DND-41 (cell line): ENCODE measurements around the gene OGDH.

Experiments used
- ATAC-seq: fragments of 200-7000 bp; cut with Tn5 transposase; 3 replicates; pipeline ENCODE4 v1.9.1; 2021; ENCODE audit warnings: low read depth; ENCODE audit not compliant: insufficient read depth
- DNase-seq: peaks from one replicate; pipeline ENCODE4 v3.0.0-alpha.2; 2020
- H2AFZ ChIP-seq: 2 replicates; pipeline ENCODE4 v1.6.0; 2012; ENCODE audit warnings: low read depth, low read length
- H3K27ac ChIP-seq: 2 replicates; pipeline ENCODE4 v1.5.1; 2012; ENCODE audit warnings: low read length, inconsistent platforms
- H3K27me3 ChIP-seq: fragments of 200-600 bp; sonication (generic); 2 replicates; pipeline ENCODE4 v1.6.0; 2012; ENCODE audit warnings: low read length, mild to moderate bottlenecking, inconsistent platforms; ENCODE audit not compliant: insufficient read depth, poor library complexity
- H3K36me3 ChIP-seq: 2 replicates; pipeline ENCODE4 v1.5.1; 2012; ENCODE audit warnings: low read length, inconsistent platforms; ENCODE audit not compliant: insufficient read depth
- H3K4me1 ChIP-seq: 2 replicates; pipeline ENCODE4 v1.5.1; 2012; ENCODE audit warnings: mild to moderate bottlenecking, low read length; ENCODE audit not compliant: insufficient read depth
- H3K4me2 ChIP-seq: 2 replicates; pipeline ENCODE4 v1.6.0; 2012; ENCODE audit warnings: mild to moderate bottlenecking, moderate library complexity, low read length, inconsistent platforms; ENCODE audit not compliant: insufficient read depth
- H3K4me3 ChIP-seq, 2 experiments: fragments of 200-600 bp in 1 of 2; shearing (Covaris generic) in 1 of 2; 2 replicates each; pipeline ENCODE4 v1.5.1; 2012 to 2016; ENCODE audit warnings: inconsistent platforms in 2 of 2, low read length in 2 of 2, mild to moderate bottlenecking in 2 of 2, low read depth in 1 of 2, moderate library complexity in 1 of 2
- H3K79me2 ChIP-seq: 2 replicates; pipeline ENCODE4 v1.6.0; 2012; ENCODE audit warnings: low read length, inconsistent platforms; ENCODE audit not compliant: insufficient read depth
- H3K9ac ChIP-seq: 2 replicates; pipeline ENCODE4 v1.6.0; 2012; ENCODE audit warnings: low read depth, mild to moderate bottlenecking, inconsistent platforms, low read length, moderate library complexity
- H3K9me3 ChIP-seq: 2 replicates; pipeline ENCODE4 v1.5.1; 2012; ENCODE audit warnings: low read length, moderate library complexity, mild to moderate bottlenecking, inconsistent platforms; ENCODE audit not compliant: insufficient read depth, severe bottlenecking
- H4K20me1 ChIP-seq: 2 replicates; pipeline ENCODE4 v1.6.0; 2012; ENCODE audit warnings: low read length; ENCODE audit not compliant: insufficient read depth
- EZH2 ChIP-seq: IDR thresholded peaks from 3 replicates; pipeline ENCODE4 v1.6.1; 2012; ENCODE audit warnings: borderline replicate concordance, low read depth, mild to moderate bottlenecking, moderate library complexity, low read length, inconsistent platforms; ENCODE audit not compliant: severe bottlenecking
- TF ChIP-seq, protein P1 (sequence below): IDR thresholded peaks from 2 replicates; pipeline ENCODE4 v1.5.1; 2012; ENCODE audit warnings: borderline replicate concordance, low read length, moderate library complexity, mild to moderate bottlenecking; ENCODE audit not compliant: poor library complexity, severe bottlenecking; ENCODE audit errors: extremely low read depth

The OGDH gene

DNA sequence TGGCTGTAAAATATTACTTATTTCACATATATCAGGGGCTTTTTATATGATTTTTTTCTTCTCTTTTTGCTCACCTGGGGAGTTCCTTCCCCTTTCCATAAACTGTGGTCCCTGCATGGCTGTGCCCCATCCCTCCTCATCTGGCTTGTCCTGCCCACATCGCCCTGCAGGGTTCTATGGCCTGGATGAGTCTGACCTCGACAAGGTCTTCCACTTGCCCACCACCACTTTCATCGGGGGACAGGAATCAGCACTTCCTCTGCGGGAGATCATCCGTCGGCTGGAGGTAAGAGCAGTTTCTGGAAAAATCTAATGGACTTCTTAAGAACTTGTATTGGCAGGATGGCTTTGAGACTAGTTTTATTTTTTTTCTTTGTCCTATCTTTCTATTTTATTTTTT is 60.1 kb downstream of the OGDH start:
- TF ChIP-seq, protein P1, sequence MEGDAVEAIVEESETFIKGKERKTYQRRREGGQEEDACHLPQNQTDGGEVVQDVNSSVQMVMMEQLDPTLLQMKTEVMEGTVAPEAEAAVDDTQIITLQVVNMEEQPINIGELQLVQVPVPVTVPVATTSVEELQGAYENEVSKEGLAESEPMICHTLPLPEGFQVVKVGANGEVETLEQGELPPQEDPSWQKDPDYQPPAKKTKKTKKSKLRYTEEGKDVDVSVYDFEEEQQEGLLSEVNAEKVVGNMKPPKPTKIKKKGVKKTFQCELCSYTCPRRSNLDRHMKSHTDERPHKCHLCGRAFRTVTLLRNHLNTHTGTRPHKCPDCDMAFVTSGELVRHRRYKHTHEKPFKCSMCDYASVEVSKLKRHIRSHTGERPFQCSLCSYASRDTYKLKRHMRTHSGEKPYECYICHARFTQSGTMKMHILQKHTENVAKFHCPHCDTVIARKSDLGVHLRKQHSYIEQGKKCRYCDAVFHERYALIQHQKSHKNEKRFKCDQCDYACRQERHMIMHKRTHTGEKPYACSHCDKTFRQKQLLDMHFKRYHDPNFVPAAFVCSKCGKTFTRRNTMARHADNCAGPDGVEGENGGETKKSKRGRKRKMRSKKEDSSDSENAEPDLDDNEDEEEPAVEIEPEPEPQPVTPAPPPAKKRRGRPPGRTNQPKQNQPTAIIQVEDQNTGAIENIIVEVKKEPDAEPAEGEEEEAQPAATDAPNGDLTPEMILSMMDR: no peak
- no peak for TF ChIP-seq EZH2
- no peak overlapping the region for H3K27ac ChIP-seq
- no peaks in the 10 kb centered on the region for H3K9me3 ChIP-seq
- no peaks in the 10 kb centered on the region for H3K27me3 ChIP-seq
- ATAC-seq (no peak), DNase-seq (no peak)
- no peaks in the 10 kb centered on the region for H3K79me2 ChIP-seq
- no peak overlapping the region for H2AFZ ChIP-seq
- no peaks in the 10 kb centered on the region for H3K4me1 ChIP-seq
- no peaks in the 10 kb centered on the region for H4K20me1 ChIP-seq
- peaks cover 37% of the 10 kb centered on the region for H3K36me3 ChIP-seq
- no peak overlapping the region for H3K4me2 ChIP-seq
- no peak overlapping the region for H3K9ac ChIP-seq
- no peak overlapping the region for H3K4me3 ChIP-seq

DNA sequence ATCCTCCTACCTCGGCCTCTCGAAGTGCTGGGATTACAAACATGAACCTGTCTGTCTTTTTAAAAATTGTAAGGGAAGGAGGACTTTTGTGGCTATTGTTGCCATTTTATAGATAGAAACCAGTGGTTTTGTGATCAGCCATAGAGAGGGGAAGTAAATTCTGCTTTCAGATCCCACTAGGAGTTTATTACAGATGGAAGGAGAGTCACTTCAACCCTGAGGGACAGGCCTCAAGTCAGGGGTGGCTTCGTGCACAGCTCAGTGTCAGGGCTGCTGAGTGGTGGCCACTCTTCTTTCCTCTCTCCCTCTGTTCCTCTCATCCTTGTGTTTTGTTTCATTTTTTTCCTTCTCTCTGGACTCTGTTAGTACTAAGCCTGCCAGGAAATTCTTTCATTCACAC is 60.8 kb downstream of the OGDH start:
- no peak for TF ChIP-seq EZH2
- TF ChIP-seq, protein P1: no peak
- DNase-seq (no peak), ATAC-seq (no peak)
- Histone ChIP-seq H3K79me2 (no peaks in the 10 kb centered on the region), H3K9ac (no peak overlapping the region), H2AFZ (no peak overlapping the region), H4K20me1 (no peaks in the 10 kb centered on the region), H3K9me3 (no peaks in the 10 kb centered on the region), H3K27me3 (no peaks in the 10 kb centered on the region), H3K36me3 (peaks cover 39% of the 10 kb centered on the region), H3K4me1 (no peaks in the 10 kb centered on the region), H3K4me2 (no peak overlapping the region), H3K4me3 (no peak overlapping the region), H3K27ac (no peak overlapping the region)

- Histone ChIP-seq H3K4me2 (no peak overlapping the region), H3K36me3 (peaks cover 67% of the 10 kb centered on the region), H3K27me3 (no peaks in the 10 kb centered on the region), H3K4me3 (no peak overlapping the region), H4K20me1 (no peaks in the 10 kb centered on the region), H2AFZ (no peak overlapping the region), H3K79me2 (no peaks in the 10 kb centered on the region), H3K9me3 (no peaks in the 10 kb centered on the region), H3K4me1 (no peaks in the 10 kb centered on the region), H3K27ac (no peak overlapping the region), H3K9ac (no peak overlapping the region)
- no peak for DNase-seq
- no peak for ATAC-seq
- no peak for TF ChIP-seq EZH2
- TF ChIP-seq, protein P1: no peak
Measured at GRCh38 chr7:44671069-44671468, 64.6 kb downstream of the OGDH start.

DNA sequence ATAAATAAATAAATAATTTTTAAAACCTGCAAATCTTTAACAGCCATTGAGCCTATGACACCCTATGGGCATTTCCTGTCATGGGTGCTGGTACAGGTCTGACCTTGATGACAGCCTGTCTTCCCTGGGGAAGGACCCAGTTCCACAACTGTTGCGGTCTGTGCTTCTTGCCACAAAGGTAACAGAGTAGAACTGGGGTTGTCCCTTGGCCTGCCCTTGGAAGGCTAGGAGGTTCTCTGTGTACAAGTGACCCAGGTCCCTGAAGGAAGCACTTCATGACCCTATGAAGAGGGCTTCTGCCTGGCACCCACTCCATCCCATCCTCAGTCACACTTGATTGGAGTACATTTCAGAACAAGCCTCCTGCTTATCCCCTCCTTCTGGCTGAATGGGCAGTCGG is 66.9 kb downstream of the OGDH start:
- Histone ChIP-seq H3K27ac (no peak overlapping the region), H2AFZ (no peak overlapping the region), H3K4me3 (no peak overlapping the region), H3K27me3 (no peaks in the 10 kb centered on the region), H3K9me3 (no peaks in the 10 kb centered on the region), H3K36me3 (peaks cover 58% of the 10 kb centered on the region), H3K4me2 (no peak overlapping the region), H3K4me1 (no peaks in the 10 kb centered on the region), H3K79me2 (no peaks in the 10 kb centered on the region), H4K20me1 (no peaks in the 10 kb centered on the region), H3K9ac (no peak overlapping the region)
- TF ChIP-seq EZH2: no peak
- TF ChIP-seq, protein P1: no peak
- ATAC-seq (no peak), DNase-seq (no peak)
